ACHN (cell line): ENCODE measurements around the gene IQCE.

Source experiments
- DNase-seq: peaks from one replicate; pipeline ENCODE4 v3.0.0-alpha.2; 2015
- in situ Hi-C: cut with HindIII; loops from 2 replicates; pipeline ENCODE4 v1.10.0; 2017; ENCODE audit warnings: low sequenced_read_pairs, low pct_ligation_motif_present, low pct_unique_long_range_greater_than_20kb

The IQCE gene

GRCh38 chr7:2621061-2621828 lies 62.5 kb downstream of the IQCE start:
- in situ Hi-C loops, result no loop called here
- DNase-seq, result no peak

DNA sequence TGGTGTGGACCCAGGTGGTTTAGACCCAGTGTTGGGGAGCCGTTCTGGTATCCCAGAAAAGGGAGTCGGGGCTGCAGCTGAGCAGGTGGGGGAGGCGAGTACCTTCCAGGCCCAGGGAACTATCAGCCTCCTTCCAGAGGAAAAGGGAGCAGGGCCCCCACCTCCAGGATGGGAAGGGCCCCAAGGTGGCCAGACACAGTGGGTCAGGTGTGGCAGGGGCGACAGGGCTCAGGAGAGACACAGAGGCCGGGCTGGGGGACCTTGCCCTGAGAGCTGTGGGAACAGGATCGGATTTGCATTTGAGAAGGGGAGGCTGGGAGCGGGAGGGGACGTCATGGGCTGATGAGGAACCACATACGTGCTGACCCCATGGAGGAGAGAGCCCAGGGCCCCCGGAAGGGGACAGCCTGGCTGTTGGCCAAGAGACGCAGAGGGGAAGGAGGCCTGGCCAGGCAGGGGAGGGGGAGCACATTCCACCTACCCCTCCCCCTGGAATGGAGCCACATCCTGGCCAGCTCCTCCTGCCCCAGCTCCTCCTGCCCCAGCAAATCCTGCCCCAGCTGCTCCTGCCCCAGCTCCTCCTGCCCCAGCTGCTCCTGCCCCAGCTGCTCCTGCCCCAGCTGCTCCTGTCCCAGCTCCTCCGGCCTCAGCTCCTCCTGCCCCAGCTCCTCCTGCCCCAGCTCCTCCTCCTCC lies 63.3 kb downstream of the IQCE start:
- DNase-seq, result no peak
- in situ Hi-C loops, result no loop called here

DNA sequence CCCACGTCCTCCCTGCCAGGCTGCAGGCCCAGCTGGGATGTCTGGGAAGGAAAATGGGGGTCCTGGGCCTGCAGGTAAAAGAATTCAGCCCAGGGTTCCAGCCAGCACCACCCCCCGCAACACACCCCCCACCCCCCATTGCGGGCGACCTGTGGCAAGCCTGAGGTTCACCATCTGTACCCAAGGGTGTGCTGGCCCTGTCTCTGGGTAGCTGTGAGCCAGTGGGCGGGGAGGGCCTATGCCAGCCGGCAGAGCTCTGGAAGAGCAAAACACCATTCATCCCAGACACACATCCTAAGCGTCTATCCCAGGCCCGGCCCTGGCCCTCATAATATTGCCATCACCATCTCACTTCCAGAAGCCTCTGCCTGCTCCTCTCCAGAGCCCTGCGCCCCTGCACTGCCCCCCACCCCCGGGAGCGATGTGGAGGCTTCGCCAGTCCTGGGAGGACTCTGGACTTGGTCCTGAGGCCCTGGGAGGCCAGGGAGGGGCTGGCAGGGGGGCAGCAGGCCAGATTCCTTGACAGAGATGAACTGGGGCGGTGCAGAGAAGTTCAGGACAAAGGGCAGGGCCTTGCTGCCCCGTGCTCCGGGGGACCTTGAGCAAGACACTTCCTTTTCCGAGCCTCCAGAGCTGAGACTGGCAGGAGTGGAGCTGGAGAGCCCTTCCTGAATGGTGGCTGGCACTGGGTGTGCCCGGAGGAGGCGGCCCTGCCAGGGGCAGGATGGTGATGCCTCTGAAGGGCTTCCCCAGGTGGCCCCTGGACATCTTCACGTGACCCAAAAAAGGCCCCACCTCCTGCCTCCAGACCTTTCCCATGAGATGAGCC lies 64.3 kb downstream of the IQCE start:
- DNase-seq, result no peak
- in situ Hi-C loops, result no loop called here

- in situ Hi-C loops, result no loop called here
- DNase-seq, result no peak
Measured at GRCh38 chr7:2623698-2624014, 64.9 kb downstream of the IQCE start.

GRCh38 chr7:2624293-2624886 lies 65.6 kb downstream of the IQCE start:
- in situ Hi-C loops, result no loop called here
- DNase-seq, result no peak

- in situ Hi-C loops, result no loop called here
- no peak for DNase-seq
Measured at GRCh38 chr7:2626498-2627117, 67.8 kb downstream of the IQCE start.

GRCh38 chr7:2627258-2628129 lies 68.7 kb downstream of the IQCE start:
- DNase-seq, result no peak
- in situ Hi-C loops, result no loop called here

- DNase-seq, result no peak
- in situ Hi-C loops, result no loop called here
Measured at GRCh38 chr7:2628130-2628482, 69.3 kb downstream of the IQCE start.

GRCh38 chr7:2628891-2629290 lies 70.1 kb downstream of the IQCE start:
- no peak for DNase-seq
- in situ Hi-C loops, result no loop called here

GRCh38 chr7:2629746-2630681 lies 71.2 kb downstream of the IQCE start:
- in situ Hi-C loops, result no loop called here
- peak; percentile 69 for DNase-seq

GRCh38 chr7:2631946-2632732 lies 73.4 kb downstream of the IQCE start, which contains the start of gene TTYH3:
Gene TTYH3 (plus strand): TSS chr7:2631986. CDS start chr7:2632156, 170 bp downstream.
- DNase-seq, result peak; percentile 54
- in situ Hi-C loops, result no loop called here

GRCh38 chr7:2632733-2633537 lies 74.2 kb downstream of the IQCE start:
- peak; percentile 91 for DNase-seq

DNA sequence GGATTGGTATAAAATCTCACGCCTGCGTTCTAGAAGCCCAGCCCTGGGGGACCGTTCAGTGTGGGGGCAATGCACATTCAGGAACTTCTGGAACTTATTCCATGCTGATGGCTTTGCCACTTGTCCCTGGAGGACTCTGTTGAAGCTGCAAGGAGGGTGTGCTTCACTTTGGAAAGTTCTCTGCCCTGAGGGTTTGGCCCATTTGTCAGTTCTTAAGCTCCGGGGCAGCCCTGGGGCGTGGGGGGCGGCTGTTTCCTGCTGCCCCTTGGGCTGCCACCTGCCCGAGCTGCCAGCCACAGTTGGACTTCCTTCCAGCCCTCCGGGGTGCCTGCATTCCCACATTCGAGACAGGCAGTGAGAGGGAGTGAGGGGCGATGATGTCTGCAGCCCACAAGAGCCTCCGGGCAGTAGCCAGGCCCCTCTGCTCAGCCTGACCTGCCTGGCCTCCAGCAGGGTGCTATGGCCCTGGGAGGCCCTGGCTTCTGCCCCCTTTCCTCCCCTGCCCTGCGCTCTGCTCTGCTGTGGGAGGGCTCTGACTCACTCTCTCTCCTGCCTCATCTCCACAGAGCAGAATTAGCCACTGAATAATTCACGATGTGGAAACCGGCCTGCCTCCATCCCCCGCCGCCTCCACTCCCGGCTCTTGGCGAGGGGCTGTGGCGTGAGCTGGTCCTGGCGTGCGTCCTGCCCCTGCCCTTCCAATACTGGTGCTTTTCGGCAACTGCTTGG lies 74.9 kb downstream of the IQCE start:
- in situ Hi-C loops, result no loop called here
- peak; percentile 93 for DNase-seq

More at GRCh38 chr7:2632733-2633537, 74.2 kb downstream of the IQCE start:
- in situ Hi-C loops, result no loop called here

DNA sequence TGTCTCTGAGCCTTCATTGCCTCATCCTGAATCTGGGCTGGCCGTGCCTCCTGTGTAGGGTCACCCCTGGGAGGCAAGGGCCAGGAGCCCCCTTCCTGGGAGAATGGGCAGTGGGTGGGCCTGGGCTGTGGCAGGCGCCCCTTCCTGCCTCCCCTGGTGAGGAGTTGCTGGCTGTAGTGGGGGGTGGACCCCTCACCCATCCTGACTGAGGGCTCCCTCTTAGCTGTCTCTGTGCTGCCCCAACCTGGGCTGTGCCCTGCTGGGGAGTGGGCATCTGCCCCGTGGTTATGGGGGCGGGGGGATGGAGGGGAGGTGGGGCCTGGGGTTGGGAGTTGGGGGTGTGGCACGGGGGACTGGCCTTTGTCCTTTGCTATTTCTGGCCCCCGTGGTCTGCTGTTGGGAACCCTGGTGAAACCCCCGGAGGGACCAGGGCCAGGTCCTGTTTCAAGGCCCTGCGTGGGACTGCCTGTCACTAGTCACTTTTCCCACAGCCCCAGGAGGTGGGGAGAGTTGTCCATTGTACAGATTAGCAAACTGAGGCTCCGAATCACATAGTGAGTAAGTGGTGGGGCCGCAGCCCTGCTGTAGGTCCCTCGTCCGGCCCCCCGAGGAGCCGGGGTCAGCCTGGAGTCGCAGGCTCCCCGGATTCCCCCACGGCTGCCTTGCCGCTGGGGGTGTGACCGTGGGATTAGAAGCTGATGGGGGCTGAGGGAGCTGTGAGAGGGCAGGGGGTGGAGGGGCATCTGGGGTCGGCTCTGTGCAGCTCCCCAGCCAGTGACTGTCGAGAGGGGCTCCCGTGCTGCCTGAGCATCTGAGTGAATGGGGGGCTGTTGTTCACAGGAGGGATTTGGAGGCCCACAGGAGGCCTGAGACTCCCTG lies 75.7 kb downstream of the IQCE start:
- DNase-seq, result no peak
- in situ Hi-C loops, result no loop called here
